Cardiac muscle cell (in vitro differentiated cells and primary cell): ENCODE results near the gene TNIP2. TPM values are rescaled to one million over a fixed set of nuclear protein-coding genes. Genes with fewer than 3 reads are reported as not detected.
A peak's percentile ranks its signal among the peaks of the same experiment; 100 is the strongest.
"Not testable (repeated sequence)": the region's sequence is repeated elsewhere in the genome, so short reads cannot be mapped to it uniquely, and the experiment has no call there.

Experiments
- DNase-seq, 2 donors: peaks; one replicate each; pipeline versions ENCODE4 v3.0.0 to v3.0.0-alpha.2; 2010 to 2017; ENCODE audit warnings: low read depth in 1 of 2, low spot score in 1 of 2
- H3K27ac ChIP-seq: fragments of 200-600 bp; sonication (generic); 2 replicates; pipeline ENCODE4 v1.5.1; 2016
- H3K27me3 ChIP-seq: fragments of 200-600 bp; sonication (generic); 2 replicates; pipeline ENCODE4 v1.6.0; 2016; ENCODE audit warnings: control low read depth
- H3K36me3 ChIP-seq: fragments of 200-600 bp; sonication (generic); 2 replicates; pipeline ENCODE4 v1.5.1; 2016; ENCODE audit warnings: control low read depth
- H3K4me1 ChIP-seq: fragments of 200-600 bp; sonication (generic); 2 replicates; pipeline ENCODE4 v1.8.1; 2017; ENCODE audit warnings: low read depth, mild to moderate bottlenecking, mixed run types
- H3K4me3 ChIP-seq: fragments of 200-600 bp; sonication (generic); 2 replicates; pipeline ENCODE4 v1.5.1; 2016; ENCODE audit warnings: mild to moderate bottlenecking
- H3K9me3 ChIP-seq: fragments of 200-600 bp; sonication (generic); 2 replicates; pipeline ENCODE4 v1.5.1; 2017; ENCODE audit warnings: low read depth, mild to moderate bottlenecking, control low read depth
- CTCF ChIP-seq: IDR thresholded peaks from 2 replicates; pipeline ENCODE4 v1.5.1; 2012; ENCODE audit warnings: low read depth, mild to moderate bottlenecking, low read length
- polyA plus RNA-seq: library from polyadenylated mRNA; unstranded; fragments of >200 nt; fragmentation: Nextera tagmentation; extraction: Ambion mirVana; gene quantifications from 2 replicates; pipeline ENCODE4 v1.2.1, GENCODE V29; 2016
- total RNA-seq: library from RNA; depleted of rRNA; stranded (reverse); fragments of >200 nt; gene quantifications from 2 replicates; pipeline ENCODE4 v1.2.3, GENCODE V29; 2016

TNIP2 gene
- total and polyA plus RNA-seq, 2 experiments from 2014 or later, result 32.7 to 58.5 TPM

- Histone ChIP-seq H3K4me3 (no peak overlapping the region), H3K27ac (no peak overlapping the region), H3K27me3 (no peaks in the 10 kb centered on the region), H3K36me3 (no peaks in the 10 kb centered on the region), H3K9me3 (no peaks in the 10 kb centered on the region), H3K4me1 (peaks cover 12% of the 10 kb centered on the region)
- no peak for TF ChIP-seq CTCF
- no peak for DNase-seq
These were observed 27.7 kb upstream of the TNIP2 start for GRCh38 chr4:2783790-2784189.

GRCh38 chr4:2781911-2782310 lies 25.8 kb upstream of the TNIP2 start:
- Histone ChIP-seq H3K4me1 (peaks cover 3% of the 10 kb centered on the region), H3K9me3 (no peaks in the 10 kb centered on the region), H3K27me3 (no peaks in the 10 kb centered on the region), H3K36me3 (no peaks in the 10 kb centered on the region), H3K27ac (no peak overlapping the region), H3K4me3 (no peak overlapping the region)
- no peak for TF ChIP-seq CTCF
- no peak for DNase-seq

GRCh38 chr4:2780643-2781042 lies 24.5 kb upstream of the TNIP2 start:
- not testable (repeated sequence) for H3K27me3 ChIP-seq, H3K27ac ChIP-seq, H3K36me3 ChIP-seq, DNase-seq, H3K4me3 ChIP-seq, H3K9me3 ChIP-seq, H3K4me1 ChIP-seq

GRCh38 chr4:2771264-2771663 lies 15.1 kb upstream of the TNIP2 start:
- no peaks in the 10 kb centered on the region for H3K36me3 ChIP-seq
- no peak overlapping the region for H3K4me3 ChIP-seq
- peaks cover 20% of the 10 kb centered on the region for H3K4me1 ChIP-seq
- no peak for TF ChIP-seq CTCF
- H3K27me3 ChIP-seq, result no peaks in the 10 kb centered on the region
- DNase-seq, result no peak
- no peaks in the 10 kb centered on the region for H3K9me3 ChIP-seq
- no peak overlapping the region for H3K27ac ChIP-seq

GRCh38 chr4:2768921-2769336 lies 12.8 kb upstream of the TNIP2 start:
- no peaks in the 10 kb centered on the region for H3K36me3 ChIP-seq
- no peak for TF ChIP-seq CTCF
- H3K4me1 ChIP-seq, result peaks cover 20% of the 10 kb centered on the region
- no peaks in the 10 kb centered on the region for H3K9me3 ChIP-seq
- no peak overlapping the region for H3K27ac ChIP-seq
- DNase-seq, result peak in 1 of 2 donors; percentile 29
- H3K4me3 ChIP-seq, result no peak overlapping the region
- H3K27me3 ChIP-seq, result no peaks in the 10 kb centered on the region

GRCh38 chr4:2768124-2768523 lies 12.0 kb upstream of the TNIP2 start:
- no peak for DNase-seq
- TF ChIP-seq CTCF, result no peak

More at GRCh38 chr4:2768124-2768523, 12.0 kb upstream of the TNIP2 start:
- H3K27me3 ChIP-seq, result no peaks in the 10 kb centered on the region
- no peak overlapping the region for H3K4me3 ChIP-seq
- H3K4me1 ChIP-seq, result peaks cover 20% of the 10 kb centered on the region
- H3K36me3 ChIP-seq, result no peaks in the 10 kb centered on the region
- H3K27ac ChIP-seq, result peak overlapping the region; percentile 57
- H3K9me3 ChIP-seq, result no peaks in the 10 kb centered on the region
